Measurements from ENCODE around the gene POLA1. TPM values are rescaled to one million over a fixed set of nuclear protein-coding genes. Genes with fewer than 3 reads are reported as not detected.

The POLA1 gene
- polyA plus RNA-seq, 1 donor from 2014 or later: 5.8 TPM

DNA sequence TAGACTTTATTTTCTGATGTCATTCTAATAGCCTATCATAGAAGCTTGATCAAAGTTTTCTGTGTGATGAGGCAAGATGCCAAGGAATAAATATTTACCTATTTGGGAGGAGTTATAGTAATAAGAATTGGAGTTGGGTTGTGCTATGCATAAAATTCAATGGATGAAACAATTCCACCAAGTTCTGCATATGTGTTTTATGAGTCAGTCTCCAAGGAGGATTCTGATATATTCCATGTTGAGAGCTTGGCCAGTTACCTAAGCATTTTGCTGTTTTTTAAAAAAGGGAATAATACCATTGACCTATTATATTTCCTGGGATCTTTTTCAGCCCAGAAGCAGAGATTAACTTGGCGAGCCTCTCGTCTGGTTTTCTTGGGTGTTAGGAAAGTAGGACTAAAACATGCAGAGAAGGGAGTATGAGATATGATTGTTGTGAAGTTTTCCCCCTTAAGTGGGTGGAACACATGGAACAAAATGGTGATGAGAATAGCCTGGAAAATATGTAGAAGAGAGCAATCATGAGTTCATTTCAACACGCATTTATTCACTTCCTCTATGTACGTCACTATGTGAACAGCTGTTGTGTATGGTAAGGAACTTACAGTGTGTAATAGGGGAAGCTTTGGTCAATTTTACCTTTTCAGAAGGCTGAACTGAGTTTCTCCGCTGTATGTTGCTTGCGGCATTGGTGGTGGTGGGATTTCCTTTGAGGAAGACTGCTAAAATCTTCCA lies 39.2 kb downstream of the POLA1 start:
- no peak overlapping the region for H3K27ac ChIP-seq (ENCODE audit: low read length)
- H3K27me3 ChIP-seq (ENCODE audit: insufficient read depth, low read depth, low read length): no peaks in the 10 kb centered on the region
- H3K9me3 ChIP-seq (ENCODE audit: low read length): no peaks in the 10 kb centered on the region
- H3K79me2 ChIP-seq (replicated peaks; ENCODE audit: insufficient read depth, low read length): no peaks in the 10 kb centered on the region
- no peak overlapping the region for H3K4me3 ChIP-seq (ENCODE audit: low read length)
- no peaks in the 10 kb centered on the region for H3K36me3 ChIP-seq (ENCODE audit: insufficient read depth, low read length)
- H2AFZ ChIP-seq (ENCODE audit: low read depth, low read length): no peak overlapping the region
- no peaks in the 10 kb centered on the region for H3F3A ChIP-seq (ENCODE audit: insufficient read depth, low read length, poor library complexity, severe bottlenecking)
- H4K20me1 ChIP-seq (ENCODE audit: insufficient read depth): no peaks in the 10 kb centered on the region
- no peak overlapping the region for H3K4me2 ChIP-seq (ENCODE audit: low read length)
- H3K9me2 ChIP-seq (ENCODE audit: insufficient read depth, low read length): no peaks in the 10 kb centered on the region
- TF ChIP-seq EP300 (conservative IDR thresholded peaks at IDR 0.05; ENCODE audit: poor library complexity, severe bottlenecking) (no peak), MXI1 (conservative IDR thresholded peaks at IDR 0.05; ENCODE audit: poor library complexity, severe bottlenecking) (no peak), POLR2AphosphoS5 (IDR thresholded peaks at IDR 0.05) (no peak), TAF1 (IDR thresholded peaks at IDR 0.05; ENCODE audit: low read depth) (no peak), EZH2 (IDR thresholded peaks at IDR 0.05; ENCODE audit: borderline replicate concordance, insufficient read depth, low read length, poor library complexity, severe bottlenecking) (no peak), SMC3 (conservative IDR thresholded peaks at IDR 0.05; ENCODE audit: poor library complexity) (no peak), RAD21 (conservative IDR thresholded peaks at IDR 0.05) (no peak), REST (IDR thresholded peaks at IDR 0.05; ENCODE audit: borderline replicate concordance) (no peak)
- TF ChIP-seq, protein P1, sequence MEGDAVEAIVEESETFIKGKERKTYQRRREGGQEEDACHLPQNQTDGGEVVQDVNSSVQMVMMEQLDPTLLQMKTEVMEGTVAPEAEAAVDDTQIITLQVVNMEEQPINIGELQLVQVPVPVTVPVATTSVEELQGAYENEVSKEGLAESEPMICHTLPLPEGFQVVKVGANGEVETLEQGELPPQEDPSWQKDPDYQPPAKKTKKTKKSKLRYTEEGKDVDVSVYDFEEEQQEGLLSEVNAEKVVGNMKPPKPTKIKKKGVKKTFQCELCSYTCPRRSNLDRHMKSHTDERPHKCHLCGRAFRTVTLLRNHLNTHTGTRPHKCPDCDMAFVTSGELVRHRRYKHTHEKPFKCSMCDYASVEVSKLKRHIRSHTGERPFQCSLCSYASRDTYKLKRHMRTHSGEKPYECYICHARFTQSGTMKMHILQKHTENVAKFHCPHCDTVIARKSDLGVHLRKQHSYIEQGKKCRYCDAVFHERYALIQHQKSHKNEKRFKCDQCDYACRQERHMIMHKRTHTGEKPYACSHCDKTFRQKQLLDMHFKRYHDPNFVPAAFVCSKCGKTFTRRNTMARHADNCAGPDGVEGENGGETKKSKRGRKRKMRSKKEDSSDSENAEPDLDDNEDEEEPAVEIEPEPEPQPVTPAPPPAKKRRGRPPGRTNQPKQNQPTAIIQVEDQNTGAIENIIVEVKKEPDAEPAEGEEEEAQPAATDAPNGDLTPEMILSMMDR (IDR thresholded peaks at IDR 0.05; ENCODE audit: poor library complexity, severe bottlenecking): no peak
- H3K9ac ChIP-seq (ENCODE audit: low read length): no peak overlapping the region

DNA sequence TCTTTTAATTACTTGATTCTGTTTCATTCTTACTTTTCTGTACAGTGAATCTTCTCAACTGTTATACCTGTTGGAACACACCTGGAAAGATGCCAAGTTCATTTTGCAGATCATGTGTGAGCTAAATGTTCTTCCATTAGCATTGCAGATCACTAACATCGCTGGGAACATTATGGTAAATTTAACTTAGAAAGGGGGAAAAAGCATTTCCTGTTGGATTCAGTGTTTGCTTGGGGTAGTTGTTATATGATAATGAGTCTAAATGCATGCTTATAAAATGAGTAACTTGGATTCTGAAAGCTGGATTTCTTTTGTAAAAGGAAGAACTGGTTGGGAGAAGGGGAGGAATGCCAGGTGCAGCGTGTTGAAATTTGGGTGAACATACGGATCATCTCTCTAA lies 47.6 kb downstream of the POLA1 start:
- no peaks in the 10 kb centered on the region for H3K36me3 ChIP-seq (ENCODE audit: insufficient read depth, low read length)
- no peak overlapping the region for H2AFZ ChIP-seq (ENCODE audit: low read depth, low read length)
- H4K20me1 ChIP-seq (ENCODE audit: insufficient read depth): no peaks in the 10 kb centered on the region
- no peaks in the 10 kb centered on the region for H3K9me2 ChIP-seq (ENCODE audit: insufficient read depth, low read length)
- H3K9ac ChIP-seq (ENCODE audit: low read length): no peak overlapping the region
- no peaks in the 10 kb centered on the region for H3F3A ChIP-seq (ENCODE audit: insufficient read depth, low read length, poor library complexity, severe bottlenecking)
- no peak overlapping the region for H3K27ac ChIP-seq (ENCODE audit: low read length)
- TF ChIP-seq TAF1 (IDR thresholded peaks at IDR 0.05; ENCODE audit: low read depth): no peak
- no peak for TF ChIP-seq REST (IDR thresholded peaks at IDR 0.05; ENCODE audit: borderline replicate concordance)
- H3K79me2 ChIP-seq (replicated peaks; ENCODE audit: insufficient read depth, low read length): no peaks in the 10 kb centered on the region
- H3K4me2 ChIP-seq (ENCODE audit: low read length): no peak overlapping the region
- H3K27me3 ChIP-seq (ENCODE audit: insufficient read depth, low read depth, low read length): no peaks in the 10 kb centered on the region
- no peaks in the 10 kb centered on the region for H3K9me3 ChIP-seq (ENCODE audit: low read length)
- H3K4me3 ChIP-seq (ENCODE audit: low read length): no peak overlapping the region
